ENCODE data around the gene CCL21.

Gene CCL21

DNA sequence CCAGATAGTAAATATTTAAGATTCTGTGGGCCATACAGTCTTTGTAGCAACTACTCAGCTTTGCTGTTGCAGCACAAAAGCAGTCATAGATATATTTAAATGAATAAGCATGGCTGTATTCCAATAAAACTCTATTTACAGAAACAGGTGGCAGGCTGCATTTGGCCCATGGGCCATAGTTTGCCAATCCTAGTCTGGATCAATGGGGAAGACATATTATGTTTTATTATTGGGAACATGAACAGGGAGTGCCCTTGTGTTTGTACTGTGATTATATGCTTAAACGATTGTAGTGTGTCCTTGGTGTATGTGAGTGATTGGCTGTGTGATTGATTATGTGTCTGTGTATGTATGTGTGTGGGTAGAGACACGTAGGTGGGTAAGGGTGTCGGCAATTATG lies 35.5 kb downstream of the CCL21 start:
- no peak for DNase-seq (ENCODE audit: low read depth)
- H3K4me3 ChIP-seq (ENCODE audit: control insufficient read depth, low read depth, low read length) = no peak overlapping the region
- TF ChIP-seq, protein P1, sequence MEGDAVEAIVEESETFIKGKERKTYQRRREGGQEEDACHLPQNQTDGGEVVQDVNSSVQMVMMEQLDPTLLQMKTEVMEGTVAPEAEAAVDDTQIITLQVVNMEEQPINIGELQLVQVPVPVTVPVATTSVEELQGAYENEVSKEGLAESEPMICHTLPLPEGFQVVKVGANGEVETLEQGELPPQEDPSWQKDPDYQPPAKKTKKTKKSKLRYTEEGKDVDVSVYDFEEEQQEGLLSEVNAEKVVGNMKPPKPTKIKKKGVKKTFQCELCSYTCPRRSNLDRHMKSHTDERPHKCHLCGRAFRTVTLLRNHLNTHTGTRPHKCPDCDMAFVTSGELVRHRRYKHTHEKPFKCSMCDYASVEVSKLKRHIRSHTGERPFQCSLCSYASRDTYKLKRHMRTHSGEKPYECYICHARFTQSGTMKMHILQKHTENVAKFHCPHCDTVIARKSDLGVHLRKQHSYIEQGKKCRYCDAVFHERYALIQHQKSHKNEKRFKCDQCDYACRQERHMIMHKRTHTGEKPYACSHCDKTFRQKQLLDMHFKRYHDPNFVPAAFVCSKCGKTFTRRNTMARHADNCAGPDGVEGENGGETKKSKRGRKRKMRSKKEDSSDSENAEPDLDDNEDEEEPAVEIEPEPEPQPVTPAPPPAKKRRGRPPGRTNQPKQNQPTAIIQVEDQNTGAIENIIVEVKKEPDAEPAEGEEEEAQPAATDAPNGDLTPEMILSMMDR (IDR thresholded peaks at IDR 0.05; ENCODE audit: control insufficient read depth, insufficient read depth, low read depth, low read length, missing control alignments) = no peak

DNA sequence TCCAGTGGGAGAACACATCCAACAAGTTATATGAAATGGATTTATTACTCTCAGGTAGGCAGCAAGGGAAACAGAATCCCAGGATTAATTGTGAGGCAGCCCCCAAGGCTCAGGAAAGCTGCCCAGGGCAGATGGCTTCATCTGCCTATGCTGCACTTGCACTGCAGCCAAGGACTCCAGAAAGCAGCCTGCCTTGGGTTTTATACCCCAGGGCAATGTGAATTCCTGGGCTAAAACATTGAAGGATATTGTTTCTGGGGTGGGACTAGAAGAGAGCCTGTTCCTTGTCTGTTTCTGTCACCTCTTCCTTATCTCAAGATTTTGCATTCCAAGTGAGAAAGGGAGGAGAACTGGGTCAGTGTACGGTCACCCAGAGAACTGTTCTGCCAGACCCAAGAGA lies 38.6 kb downstream of the CCL21 start:
- no peak overlapping the region for H3K4me3 ChIP-seq (ENCODE audit: control insufficient read depth, low read depth, low read length)
- no peak for DNase-seq (ENCODE audit: low read depth)
- TF ChIP-seq, protein P1 (IDR thresholded peaks at IDR 0.05; ENCODE audit: control insufficient read depth, insufficient read depth, low read depth, low read length, missing control alignments) = no peak

DNA sequence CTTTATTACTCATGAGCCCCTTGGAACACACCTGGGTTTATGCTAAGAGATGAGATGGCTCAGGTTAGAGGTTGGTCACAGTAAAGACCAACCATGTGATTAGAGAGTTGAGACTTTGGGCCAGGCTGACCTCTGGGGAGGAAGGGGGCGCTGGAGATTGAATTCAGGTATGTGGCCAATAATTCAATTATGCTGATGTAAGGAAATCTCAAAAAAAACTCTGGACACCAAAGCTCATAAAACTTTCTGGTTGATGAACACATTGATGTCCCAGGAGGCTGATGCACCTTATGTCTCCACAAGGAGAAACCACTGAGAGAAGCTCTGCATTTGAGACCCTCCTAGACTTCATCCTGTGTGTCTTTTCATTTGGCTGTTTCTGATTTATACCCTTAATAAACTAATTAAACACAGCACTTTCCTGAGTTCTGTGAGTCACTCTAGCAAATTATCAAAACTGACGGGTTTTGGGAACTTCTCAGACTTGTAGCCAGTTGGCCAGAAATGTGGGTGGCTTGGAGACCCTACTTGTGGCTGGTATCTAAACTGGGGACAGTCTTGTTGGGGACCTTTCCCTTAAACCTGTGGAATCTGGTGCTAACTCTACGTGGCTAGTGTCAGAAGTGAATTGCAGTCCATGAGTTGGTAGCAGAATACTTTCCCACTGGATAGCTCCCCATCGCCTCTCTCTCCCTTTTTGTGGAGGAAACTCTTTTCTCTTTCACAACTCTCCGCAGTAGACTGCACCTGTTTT lies 40.0 kb downstream of the CCL21 start:
- no peak overlapping the region for H3K4me3 ChIP-seq (ENCODE audit: control insufficient read depth, low read depth, low read length)
- TF ChIP-seq, protein P1 (IDR thresholded peaks at IDR 0.05; ENCODE audit: control insufficient read depth, insufficient read depth, low read depth, low read length, missing control alignments) = no peak
- no peak for DNase-seq (ENCODE audit: low read depth)

DNA sequence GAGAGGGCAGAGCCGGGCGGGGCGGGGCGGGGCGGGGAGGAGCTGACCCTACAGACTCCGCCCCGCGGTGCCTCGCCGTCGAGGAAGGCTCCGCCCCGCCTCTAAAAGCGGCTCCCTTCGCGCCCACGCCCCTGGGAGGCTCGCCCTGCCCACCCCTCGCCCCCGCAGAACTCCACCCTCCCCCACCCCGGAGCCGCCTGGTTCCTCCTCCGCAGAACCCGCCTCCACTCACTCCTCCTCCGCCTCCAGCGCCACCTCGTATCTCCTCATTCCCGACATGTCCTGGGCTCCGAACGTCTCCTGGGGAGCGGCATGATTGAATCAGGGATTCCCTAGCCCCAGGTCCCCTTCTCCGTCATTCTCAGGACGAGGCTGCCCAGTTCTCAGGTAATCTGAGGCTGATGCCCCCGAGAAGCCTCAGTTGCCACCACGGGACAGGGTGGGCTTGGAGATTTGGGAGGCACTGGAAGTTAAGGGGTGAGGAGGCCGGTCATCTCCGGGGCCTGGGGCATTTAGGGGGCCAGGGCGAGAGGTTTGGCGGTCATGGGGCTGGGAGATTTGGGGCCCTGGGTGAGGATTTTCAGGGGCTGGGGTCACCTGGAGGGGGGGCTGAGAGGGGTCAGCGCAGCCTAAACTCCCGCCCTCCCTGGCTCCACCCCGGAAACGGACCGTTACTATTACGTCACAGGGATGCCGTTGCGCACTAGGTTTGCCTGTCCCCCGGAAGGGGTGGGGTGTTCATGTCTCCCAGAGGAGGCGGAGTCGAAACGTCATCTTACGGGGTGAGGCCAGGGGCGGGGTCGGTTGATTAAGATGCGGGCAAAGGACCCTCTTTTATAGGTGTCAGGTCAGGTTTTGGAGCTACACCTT lies 44.3 kb downstream of the CCL21 start:
- peak; percentile 74 for DNase-seq (ENCODE audit: low read depth)
- TF ChIP-seq, protein P1 (IDR thresholded peaks at IDR 0.05; ENCODE audit: control insufficient read depth, insufficient read depth, low read depth, low read length, missing control alignments) = no peak
- peak overlapping the region; percentile 70 for H3K4me3 ChIP-seq (ENCODE audit: control insufficient read depth, low read depth, low read length)

DNA sequence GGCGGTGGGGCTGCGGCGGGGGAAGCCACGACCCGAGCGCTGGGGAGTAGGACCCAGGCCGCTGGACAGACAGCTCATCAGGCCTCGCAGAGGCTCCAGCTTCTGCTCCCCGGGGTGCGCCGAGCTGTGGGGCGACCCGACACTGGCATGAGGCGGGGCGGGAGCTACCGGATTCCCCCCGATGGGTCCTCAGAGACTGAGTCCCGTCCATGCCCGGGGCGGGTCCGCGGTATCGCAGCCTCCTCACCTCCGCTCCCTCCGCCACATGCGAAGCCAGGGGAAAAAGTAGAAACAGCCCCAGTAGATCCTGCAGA lies 44.9 kb downstream of the CCL21 start:
- H3K4me3 ChIP-seq (ENCODE audit: control insufficient read depth, low read depth, low read length) = peak overlapping the region; percentile 70
- no peak for DNase-seq (ENCODE audit: low read depth)
- TF ChIP-seq, protein P1 (IDR thresholded peaks at IDR 0.05; ENCODE audit: control insufficient read depth, insufficient read depth, low read depth, low read length, missing control alignments) = no peak

DNA sequence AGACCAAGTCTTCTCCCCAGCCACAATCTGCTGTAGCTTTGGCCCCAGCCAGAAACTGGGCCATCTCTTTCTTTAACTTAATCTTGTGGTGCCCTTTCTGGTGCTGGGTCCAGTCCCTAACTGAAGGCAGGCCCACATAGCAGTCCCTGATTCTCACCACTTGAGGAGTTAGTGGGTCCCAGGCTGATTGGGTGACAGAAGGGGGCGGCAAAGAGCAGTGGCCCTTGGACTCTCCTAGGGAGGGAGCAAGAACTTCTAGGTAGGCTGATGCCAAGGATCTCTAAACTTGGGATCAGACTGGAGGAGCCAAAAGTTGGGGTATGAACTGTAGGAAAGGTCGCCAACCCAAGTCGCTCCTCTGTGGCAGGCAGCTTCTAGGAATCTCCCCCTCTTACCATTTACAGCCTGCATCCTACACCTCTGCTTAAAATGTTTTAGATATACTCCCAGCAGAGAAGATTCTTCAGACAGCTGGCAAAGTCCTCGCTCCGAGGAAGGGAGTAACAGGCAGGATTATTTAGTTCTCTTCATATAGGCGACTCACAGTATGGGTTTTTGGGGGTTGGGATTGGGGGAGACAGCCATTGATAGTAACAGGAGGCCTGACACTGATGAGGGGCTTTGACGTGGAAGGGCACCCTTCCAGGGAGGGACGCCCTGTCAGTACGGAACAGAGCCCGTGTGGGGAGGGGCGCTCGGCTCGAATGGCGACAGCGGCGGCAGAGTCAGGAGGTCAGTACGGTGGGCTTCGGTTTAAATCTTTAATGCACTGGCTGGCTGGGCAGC lies 45.5 kb downstream of the CCL21 start:
- TF ChIP-seq, protein P1 (IDR thresholded peaks at IDR 0.05; ENCODE audit: control insufficient read depth, insufficient read depth, low read depth, low read length, missing control alignments) = peak; percentile 99
- DNase-seq (ENCODE audit: low read depth) = peak; percentile 37
- H3K4me3 ChIP-seq (ENCODE audit: control insufficient read depth, low read depth, low read length) = peak overlapping the region; percentile 70
